Measurements from ENCODE around the gene DGAT2L6. TPM values are rescaled to one million over a fixed set of nuclear protein-coding genes. Genes with fewer than 3 reads are reported as not detected.
A peak's percentile ranks its signal among the peaks of the same experiment; 100 is the strongest.

Gene DGAT2L6
- total RNA-seq = not detected in 2 replicates

- DNase-seq (ENCODE audit: low read depth in 2 of 2) = no peak
These were observed at the start of gene DGAT2L6 for GRCh38 chrX:70176938-70177533. Gene DGAT2L6 (plus strand): TSS chrX:70177483. CDS start chrX:70177583, 100 bp downstream.

- no peak for DNase-seq (ENCODE audit: low read depth in 2 of 2)
These were observed 49.2 kb upstream of the DGAT2L6 start for GRCh38 chrX:70128071-70128470.

- peak in 1 of 2 donors; percentile 1 for DNase-seq (ENCODE audit: low read depth in 2 of 2)
These were observed 47.5 kb upstream of the DGAT2L6 start for GRCh38 chrX:70129816-70130215.

- no peak for DNase-seq (ENCODE audit: low read depth in 2 of 2)
These were observed 45.1 kb upstream of the DGAT2L6 start for GRCh38 chrX:70132224-70132623.

- peak; percentile 15 to 34 for DNase-seq (ENCODE audit: low read depth in 2 of 2)
These were observed 44.4 kb upstream of the DGAT2L6 start for GRCh38 chrX:70132877-70133302.

GRCh38 chrX:70133303-70134115 is 43.8 kb upstream of the DGAT2L6 start, which contains the start of gene IGBP1:
Gene IGBP1 (plus strand): TSS chrX:70133447. CDS start chrX:70133948, 501 bp downstream.
- DNase-seq (ENCODE audit: low read depth in 2 of 2) = peak; percentile 77 to 84

- peak in 1 of 2 donors; percentile 13 for DNase-seq (ENCODE audit: low read depth in 2 of 2)
These were observed 43.2 kb upstream of the DGAT2L6 start for GRCh38 chrX:70134116-70134477.

GRCh38 chrX:70138622-70139021 is 38.7 kb upstream of the DGAT2L6 start:
- DNase-seq (ENCODE audit: low read depth in 2 of 2) = no peak

- no peak for DNase-seq (ENCODE audit: low read depth in 2 of 2)
These were observed 37.5 kb upstream of the DGAT2L6 start for GRCh38 chrX:70139736-70140135.

- DNase-seq (ENCODE audit: low read depth in 2 of 2) = no peak
These were observed 35.9 kb upstream of the DGAT2L6 start for GRCh38 chrX:70141373-70141772.

GRCh38 chrX:70166601-70167590 is 10.4 kb upstream of the DGAT2L6 start:
- peak in 1 of 2 donors; percentile 67 for DNase-seq (ENCODE audit: low read depth in 2 of 2)

- DNase-seq (ENCODE audit: low read depth in 2 of 2) = peak in 1 of 2 donors; percentile 27
These were observed 8.8 kb upstream of the DGAT2L6 start for GRCh38 chrX:70168238-70169188.

- DNase-seq (ENCODE audit: low read depth in 2 of 2) = no peak
These were observed 8.0 kb upstream of the DGAT2L6 start for GRCh38 chrX:70169281-70169680.

- no peak for DNase-seq (ENCODE audit: low read depth in 2 of 2)
These were observed 5.7 kb upstream of the DGAT2L6 start for GRCh38 chrX:70171624-70172023.

GRCh38 chrX:70172221-70172620 is 5.1 kb upstream of the DGAT2L6 start:
- DNase-seq (ENCODE audit: low read depth in 2 of 2) = no peak

- DNase-seq (ENCODE audit: low read depth in 2 of 2) = no peak
These were observed 4.3 kb upstream of the DGAT2L6 start for GRCh38 chrX:70172964-70173363.

GRCh38 chrX:70174754-70175153 is 2.5 kb upstream of the DGAT2L6 start:
- peak in 1 of 2 donors; percentile 36 for DNase-seq (ENCODE audit: low read depth in 2 of 2)

- DNase-seq (ENCODE audit: low read depth in 2 of 2) = no peak
These were observed 1.9 kb upstream of the DGAT2L6 start for GRCh38 chrX:70175338-70175737.

- no peak for DNase-seq (ENCODE audit: low read depth in 2 of 2)
These were observed 5.8 kb downstream of the DGAT2L6 start for GRCh38 chrX:70183091-70183490.

GRCh38 chrX:70190225-70190624 is 12.9 kb downstream of the DGAT2L6 start:
- DNase-seq (ENCODE audit: low read depth in 2 of 2) = no peak
